ENCODE results near the gene SHISAL1. TPM values are rescaled to one million over a fixed set of nuclear protein-coding genes. Genes with fewer than 3 reads are reported as not detected.

SHISAL1 gene
- total and polyA plus RNA-seq, 10 donors = 0.10 to 0.47 (median 0.22) TPM

GRCh38 chr22:44209343-44209742, 103.4 kb downstream of the SHISAL1 start:
- intact Hi-C loops (cut with DNase I; ENCODE audit: low total_unique reads) = no loop called here
- Histone ChIP-seq H3K36me3 (peaks cover 0 to 26% (median 7%) of the 10 kb centered on the region in 6 donors), H3K27ac (no peak overlapping the region), H3K4me3 (no peak overlapping the region), H3K27me3 (replicated peaks in 1 of 7) (no peaks in the 10 kb centered on the region), H3K4me1 (peaks cover 0 to 70% (median 19%) of the 10 kb centered on the region in 6 donors), H3K9me3 (peaks cover 0 to 20% (median 15%) of the 10 kb centered on the region in 8 donors)
- DNase-seq = no peak
- TF ChIP-seq POLR2AphosphoS5 (IDR thresholded peaks at IDR 0.05) = no peak
- TF ChIP-seq CTCF (IDR thresholded peaks at IDR 0.05 in 8 of 11, conservative IDR thresholded peaks at IDR 0.05 in 3 of 11) = no peak
- TF ChIP-seq POLR2A (IDR thresholded peaks at IDR 0.05) = no peak
- 83 to 92% (median 83%) methylated on average over 3 of the region's 3 CpGs for WGBS, 5 donors

GRCh38 chr22:44207981-44208317, 104.8 kb downstream of the SHISAL1 start:
- no peak for TF ChIP-seq POLR2A (IDR thresholded peaks at IDR 0.05)
- TF ChIP-seq POLR2AphosphoS5 (IDR thresholded peaks at IDR 0.05) = no peak
- no peak for TF ChIP-seq CTCF (IDR thresholded peaks at IDR 0.05 in 8 of 11, conservative IDR thresholded peaks at IDR 0.05 in 3 of 11)
- Histone ChIP-seq H3K4me1 (peaks cover 0 to 74% (median 20%) of the 10 kb centered on the region in 6 donors), H3K27ac (no peak overlapping the region), H3K27me3 (replicated peaks in 1 of 7) (no peaks in the 10 kb centered on the region), H3K9me3 (peaks cover 0 to 20% (median 14%) of the 10 kb centered on the region in 8 donors), H3K4me3 (no peak overlapping the region), H3K36me3 (peaks cover 0 to 40% (median 9%) of the 10 kb centered on the region in 6 donors)
- WGBS, 5 donors = 76 to 88% (median 82%) methylated on average over 4 of the region's 4 CpGs
- intact Hi-C loops (cut with DNase I; ENCODE audit: low total_unique reads) = no loop called here
- DNase-seq = no peak

GRCh38 chr22:44207173-44207980, 105.4 kb downstream of the SHISAL1 start:
- no peak overlapping the region for H3K4me3 ChIP-seq
- DNase-seq = no peak
- peaks cover 0 to 20% (median 14%) of the 10 kb centered on the region in 8 donors for H3K9me3 ChIP-seq
- H3K4me1 ChIP-seq = peaks cover 0 to 69% (median 20%) of the 10 kb centered on the region in 6 donors
- H3K27ac ChIP-seq = no peak overlapping the region
- H3K27me3 ChIP-seq (replicated peaks in 1 of 7) = no peaks in the 10 kb centered on the region
- intact Hi-C loops (cut with DNase I; ENCODE audit: low total_unique reads) = no loop called here
- TF ChIP-seq CTCF (IDR thresholded peaks at IDR 0.05 in 8 of 11, conservative IDR thresholded peaks at IDR 0.05 in 3 of 11) (no peak), POLR2AphosphoS5 (IDR thresholded peaks at IDR 0.05) (peak in 1 of 3 donors; percentile 25)
- WGBS, 5 donors = 82 to 91% (median 86%) methylated on average over 12 to 16 of the region's 16 CpGs
- peaks cover 0 to 45% (median 12%) of the 10 kb centered on the region in 6 donors for H3K36me3 ChIP-seq

- no peak overlapping the region for H3K4me3 ChIP-seq
- DNase-seq = no peak
- TF ChIP-seq POLR2A (IDR thresholded peaks at IDR 0.05) (no peak), POLR2AphosphoS5 (IDR thresholded peaks at IDR 0.05) (peak in 1 of 3 donors; percentile 32)
- peaks cover 0 to 3% (median 0%) of the 10 kb centered on the region in 7 donors for H3K27me3 ChIP-seq (replicated peaks in 1 of 7)
- H3K36me3 ChIP-seq = peaks cover 0 to 52% (median 15%) of the 10 kb centered on the region in 6 donors
- H3K4me1 ChIP-seq = peaks cover 0 to 62% (median 20%) of the 10 kb centered on the region in 6 donors
- H3K27ac ChIP-seq = no peak overlapping the region
- peaks cover 0 to 20% (median 14%) of the 10 kb centered on the region in 8 donors for H3K9me3 ChIP-seq
- 87 to 89% (median 89%) methylated on average over 5 to 8 of the region's 8 CpGs for WGBS, 5 donors
- intact Hi-C loops (cut with DNase I; ENCODE audit: low total_unique reads) = no loop called here
These were observed 106.1 kb downstream of the SHISAL1 start for GRCh38 chr22:44206696-44207095.
